KMS-11 (cell line): ENCODE data around the gene LLGL1.

Experiments used
- H2AFZ ChIP-seq: fragments of 200-600 bp; sonication (generic); 2 replicates; pipeline ENCODE4 v1.6.1; 2016; ENCODE audit warnings: antibody characterized with exemption, mixed run types, low read depth
- H3K27ac ChIP-seq: fragments of 200-600 bp; sonication (generic); 2 replicates; pipeline ENCODE4 v1.6.1; 2016; ENCODE audit warnings: mild to moderate bottlenecking, mixed run types
- H3K27me3 ChIP-seq: fragments of 200-600 bp; sonication (generic); 2 replicates; pipeline ENCODE4 v1.6.1; 2017; ENCODE audit warnings: mild to moderate bottlenecking, low read depth, mixed run types, moderate library complexity; ENCODE audit not compliant: insufficient read depth
- H3K36me3 ChIP-seq: fragments of 200-600 bp; sonication (generic); 2 replicates; pipeline ENCODE4 v1.6.1; 2017; ENCODE audit warnings: mild to moderate bottlenecking, mixed run types; ENCODE audit not compliant: insufficient read depth
- H3K4me1 ChIP-seq: fragments of 200-600 bp; sonication (generic); 2 replicates; pipeline ENCODE4 v1.6.1; 2016; ENCODE audit warnings: mild to moderate bottlenecking, low read depth, mixed run types; ENCODE audit not compliant: poor library complexity, severe bottlenecking
- H3K4me2 ChIP-seq: fragments of 200-600 bp; sonication (generic); 2 replicates; pipeline ENCODE4 v1.7.0; 2016; ENCODE audit warnings: mild to moderate bottlenecking, mixed run types
- H3K4me3 ChIP-seq: fragments of 200-600 bp; sonication (generic); IDR thresholded peaks from 2 replicates; pipeline ENCODE4 v1.6.1; 2017; ENCODE audit warnings: low read depth, low read length, mixed read lengths; ENCODE audit not compliant: insufficient read depth
- H3K79me2 ChIP-seq: fragments of 200-600 bp; sonication (generic); 2 replicates; pipeline ENCODE4 v1.6.1; 2016; ENCODE audit warnings: low read depth, mixed run types; ENCODE audit not compliant: insufficient read depth
- H3K9ac ChIP-seq: fragments of 200-600 bp; sonication (generic); 2 replicates; pipeline ENCODE4 v1.6.1; 2016; ENCODE audit warnings: mild to moderate bottlenecking, mixed run types
- H4K20me1 ChIP-seq: fragments of 200-600 bp; sonication (generic); 2 replicates; pipeline ENCODE4 v1.6.1; 2016; ENCODE audit warnings: mild to moderate bottlenecking, mixed run types; ENCODE audit not compliant: insufficient read depth
- CTCF ChIP-seq: fragments of 200-600 bp; sonication (generic); conservative IDR thresholded peaks from 2 replicates; pipeline ENCODE4 v1.6.1; 2017; ENCODE audit warnings: low read depth, mild to moderate bottlenecking, antibody characterized with exemption, low read length, moderate library complexity, mixed read lengths

LLGL1 gene

DNA sequence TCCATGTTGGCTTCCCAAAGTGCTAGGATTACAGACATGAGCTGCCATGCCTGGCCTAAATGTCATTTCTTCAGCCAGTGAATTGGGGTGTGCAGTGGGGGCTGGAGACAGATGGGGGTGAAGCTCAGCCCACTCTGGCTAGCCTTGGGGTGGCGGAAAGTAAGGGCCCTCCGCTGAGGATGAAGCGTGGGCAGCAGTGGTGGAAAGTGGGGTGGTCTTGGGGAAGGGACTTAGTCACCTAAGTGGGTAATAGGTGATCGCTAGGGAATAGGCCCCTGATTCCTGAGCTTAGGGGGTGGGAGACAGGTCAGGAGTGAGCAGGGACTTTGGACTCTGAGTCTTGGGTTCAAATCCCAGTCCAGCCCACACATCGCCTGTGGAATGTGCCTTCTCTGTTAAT, 2.2 kb downstream of the LLGL1 start:
- TF ChIP-seq CTCF: no peak
- no peak overlapping the region for H3K9ac ChIP-seq
- no peak overlapping the region for H2AFZ ChIP-seq
- no peak overlapping the region for H3K4me3 ChIP-seq
- H3K4me2 ChIP-seq: no peak overlapping the region
- no peaks in the 10 kb centered on the region for H3K27me3 ChIP-seq
- H3K36me3 ChIP-seq: no peaks in the 10 kb centered on the region
- H3K27ac ChIP-seq: no peak overlapping the region
- H3K4me1 ChIP-seq: no peaks in the 10 kb centered on the region
- H4K20me1 ChIP-seq: no peaks in the 10 kb centered on the region
- no peaks in the 10 kb centered on the region for H3K79me2 ChIP-seq

DNA sequence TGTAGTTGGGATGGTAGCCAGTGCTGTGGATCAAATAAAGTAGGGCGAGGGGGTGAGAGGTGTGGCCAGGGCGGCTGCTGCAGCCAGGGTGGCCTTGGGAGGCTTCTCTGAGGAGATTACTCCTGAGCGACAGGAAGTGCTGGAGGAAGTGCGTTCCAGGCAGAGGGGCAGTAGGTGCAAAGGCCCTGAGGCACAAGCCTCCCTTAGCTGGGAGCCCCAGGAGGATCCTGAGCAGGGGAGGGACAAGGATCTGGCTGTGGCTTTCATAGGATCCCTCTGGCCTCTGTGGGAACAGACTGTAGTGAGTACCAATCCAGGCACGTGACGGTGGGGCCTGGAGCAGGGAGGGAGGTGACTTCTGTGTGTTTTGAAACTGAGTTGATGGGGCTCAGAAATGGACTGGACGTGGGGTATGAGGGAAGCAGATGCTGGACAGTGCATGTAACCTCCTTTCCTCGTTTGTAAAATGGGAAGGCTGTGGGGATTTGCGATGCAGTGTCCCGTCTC, 2.8 kb downstream of the LLGL1 start:
- no peaks in the 10 kb centered on the region for H3K27me3 ChIP-seq
- H3K4me2 ChIP-seq: no peak overlapping the region
- H3K9ac ChIP-seq: no peak overlapping the region
- H3K27ac ChIP-seq: no peak overlapping the region
- H3K79me2 ChIP-seq: no peaks in the 10 kb centered on the region
- no peaks in the 10 kb centered on the region for H3K36me3 ChIP-seq
- no peak for TF ChIP-seq CTCF
- no peak overlapping the region for H3K4me3 ChIP-seq
- H3K4me1 ChIP-seq: no peaks in the 10 kb centered on the region
- H4K20me1 ChIP-seq: no peaks in the 10 kb centered on the region
- no peak overlapping the region for H2AFZ ChIP-seq

GRCh38 chr17:18229254-18229653, 3.8 kb downstream of the LLGL1 start:
- no peaks in the 10 kb centered on the region for H3K79me2 ChIP-seq
- no peak for TF ChIP-seq CTCF
- H3K4me3 ChIP-seq: no peak overlapping the region
- H3K4me2 ChIP-seq: no peak overlapping the region
- no peaks in the 10 kb centered on the region for H3K4me1 ChIP-seq
- H2AFZ ChIP-seq: no peak overlapping the region
- H3K9ac ChIP-seq: no peak overlapping the region
- H4K20me1 ChIP-seq: no peaks in the 10 kb centered on the region
- H3K36me3 ChIP-seq: no peaks in the 10 kb centered on the region
- no peaks in the 10 kb centered on the region for H3K27me3 ChIP-seq
- no peak overlapping the region for H3K27ac ChIP-seq

GRCh38 chr17:18229771-18230170, 4.3 kb downstream of the LLGL1 start:
- H2AFZ ChIP-seq: no peak overlapping the region
- TF ChIP-seq CTCF: no peak
- H3K9ac ChIP-seq: no peak overlapping the region
- no peak overlapping the region for H3K4me2 ChIP-seq
- no peaks in the 10 kb centered on the region for H3K27me3 ChIP-seq
- H3K4me3 ChIP-seq: no peak overlapping the region
- H3K4me1 ChIP-seq: no peaks in the 10 kb centered on the region
- no peak overlapping the region for H3K27ac ChIP-seq
- no peaks in the 10 kb centered on the region for H3K36me3 ChIP-seq
- no peaks in the 10 kb centered on the region for H4K20me1 ChIP-seq
- no peaks in the 10 kb centered on the region for H3K79me2 ChIP-seq
